Measurements from ENCODE around the gene HTT-AS.
"Not testable (repeated sequence)": the region's sequence is repeated elsewhere in the genome, so short reads cannot be mapped to it uniquely, and the experiment has no call there.

HTT-AS gene

GRCh38 chr4:3074078-3074845 lies at the start of gene HTT-AS, which contains the start of gene HTT:
HTT-AS (minus strand) TSS chr4:3074538.
HTT (plus strand) TSS chr4:3074681; CDS start chr4:3074826, 145 bp downstream.
- DNase-seq: peak; percentile 82

- no peak for DNase-seq
Measured at GRCh38 chr4:3123181-3123671, 48.9 kb upstream of the HTT-AS start.

DNA sequence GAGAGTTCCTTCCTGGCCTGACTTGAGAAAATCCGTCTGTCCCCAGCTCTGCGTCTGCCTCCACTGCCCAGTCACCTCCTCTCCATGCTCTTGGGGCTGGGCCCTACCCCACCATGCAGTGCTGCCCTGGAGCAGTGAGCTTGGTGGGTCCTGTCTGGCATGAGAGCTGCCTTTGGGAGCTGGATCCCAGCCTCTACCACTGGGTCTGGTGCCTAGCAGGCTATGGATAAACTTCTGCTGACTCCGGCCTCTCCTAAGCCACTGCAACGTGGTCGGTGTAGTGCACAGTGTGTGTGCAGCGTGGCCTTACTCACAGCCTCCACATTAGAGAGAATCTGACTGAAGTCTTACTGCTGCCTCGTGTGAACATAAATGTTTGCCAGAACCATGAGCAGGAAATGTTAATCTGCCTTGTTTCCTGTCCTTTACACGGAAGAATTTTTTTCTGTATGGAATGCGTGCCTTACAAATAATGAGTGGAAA lies 47.8 kb upstream of the HTT-AS start:
- no peak for DNase-seq

DNA sequence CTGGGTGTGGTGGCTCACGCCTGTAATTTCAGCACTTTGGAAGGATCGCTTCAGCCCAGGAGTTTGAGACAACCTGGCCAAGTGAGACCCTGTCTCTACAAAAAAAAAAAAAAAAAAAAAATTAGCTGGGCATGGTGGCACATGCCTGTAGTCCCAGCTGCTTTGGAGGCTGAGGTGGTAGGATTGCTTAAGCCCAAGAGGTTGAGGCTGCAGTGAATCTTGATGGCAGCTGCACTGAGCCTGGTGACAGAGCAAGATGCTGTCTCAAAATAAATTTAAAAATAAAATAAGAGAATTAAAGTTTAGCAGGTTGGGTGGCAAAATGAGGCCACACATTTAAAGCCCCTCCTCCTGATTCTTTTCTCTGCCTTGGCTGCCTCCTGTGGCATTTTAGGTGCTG lies 47.3 kb upstream of the HTT-AS start:
- DNase-seq: no peak

GRCh38 chr4:3121110-3121509 lies 46.8 kb upstream of the HTT-AS start:
- DNase-seq: no peak

GRCh38 chr4:3119464-3119863 lies 45.1 kb upstream of the HTT-AS start:
- no peak for DNase-seq

GRCh38 chr4:3118312-3118711 lies 44.0 kb upstream of the HTT-AS start:
- DNase-seq: no peak

DNA sequence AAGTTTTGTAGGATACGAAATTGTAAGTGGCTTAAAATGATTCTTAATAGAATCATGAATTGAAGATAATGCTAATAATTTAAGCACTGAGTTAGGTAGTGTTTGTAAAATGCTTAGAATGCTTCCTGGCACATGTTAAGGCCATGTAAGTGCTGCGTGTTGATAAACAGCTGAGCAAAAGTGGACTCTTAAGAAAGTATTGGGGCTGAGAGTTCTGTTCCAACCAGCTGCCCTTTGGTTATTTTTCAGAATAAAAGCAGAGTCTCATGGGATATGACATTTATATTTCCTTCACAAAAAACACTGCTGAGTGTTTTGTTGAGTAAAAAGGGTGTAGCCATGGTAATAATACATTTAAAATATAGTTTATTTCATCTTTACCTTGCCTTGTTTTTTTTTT lies 42.6 kb upstream of the HTT-AS start:
- no peak for DNase-seq

GRCh38 chr4:3115637-3116270 lies 41.4 kb upstream of the HTT-AS start:
- no peak for DNase-seq

DNA sequence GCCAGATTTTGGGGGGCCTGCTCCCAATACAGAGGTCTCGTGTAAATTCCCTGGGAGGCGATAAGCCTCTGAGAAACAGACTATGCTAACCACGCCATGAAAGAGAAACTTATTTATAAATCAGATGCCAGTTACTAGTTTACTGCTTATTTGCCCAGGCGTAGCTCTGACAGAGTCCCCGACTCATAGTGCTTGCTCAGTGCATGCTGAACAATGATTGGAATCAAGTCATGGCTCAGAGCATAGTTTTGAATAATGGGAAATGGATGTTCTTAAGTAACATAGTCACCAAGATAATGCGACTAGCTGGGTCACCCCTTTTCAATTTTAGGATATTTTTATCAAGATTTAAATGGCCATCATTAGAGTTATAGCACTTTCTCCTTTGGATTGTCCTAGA lies 40.0 kb upstream of the HTT-AS start:
- DNase-seq: no peak

DNA sequence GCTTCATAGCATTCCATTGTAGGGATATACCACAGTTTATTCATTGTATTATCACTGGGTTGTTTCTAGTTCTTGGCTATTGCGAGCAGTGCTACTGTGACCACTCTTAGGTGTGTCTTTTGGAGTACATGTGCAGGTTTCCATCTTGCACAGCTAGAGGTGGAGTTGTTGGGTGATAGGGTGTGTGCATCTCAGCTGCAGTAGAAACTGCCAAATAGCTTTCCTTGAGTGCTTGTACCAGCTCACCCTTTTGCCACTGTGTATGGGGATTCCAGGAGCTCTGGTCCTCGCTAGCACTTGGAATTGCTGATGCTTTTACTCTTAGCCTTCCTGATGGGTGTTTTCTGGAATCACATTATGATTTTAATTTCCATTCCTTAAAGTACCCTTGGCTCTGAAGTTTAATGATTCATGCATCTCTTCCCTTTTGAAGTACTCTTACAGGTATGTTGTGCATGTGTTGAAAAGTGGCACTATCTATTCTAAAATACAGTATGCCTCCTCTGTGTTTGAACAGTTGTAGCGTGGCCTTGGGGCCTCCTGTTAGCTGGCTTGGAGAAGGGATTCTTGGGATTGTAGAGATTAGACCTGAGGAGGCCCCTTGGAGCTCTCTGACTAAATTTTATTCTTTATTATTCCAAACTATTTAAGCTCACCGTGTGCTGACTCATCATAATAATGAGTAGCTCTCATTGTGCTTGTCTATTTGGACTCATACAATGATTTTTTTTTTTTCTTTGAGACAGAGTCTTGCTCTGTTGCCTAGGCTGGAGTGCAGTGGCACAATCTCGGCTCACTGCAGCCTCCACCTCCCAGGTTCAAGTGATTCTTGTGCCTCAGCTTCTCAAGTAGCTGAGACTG lies 38.5 kb upstream of the HTT-AS start:
- no peak for DNase-seq

DNA sequence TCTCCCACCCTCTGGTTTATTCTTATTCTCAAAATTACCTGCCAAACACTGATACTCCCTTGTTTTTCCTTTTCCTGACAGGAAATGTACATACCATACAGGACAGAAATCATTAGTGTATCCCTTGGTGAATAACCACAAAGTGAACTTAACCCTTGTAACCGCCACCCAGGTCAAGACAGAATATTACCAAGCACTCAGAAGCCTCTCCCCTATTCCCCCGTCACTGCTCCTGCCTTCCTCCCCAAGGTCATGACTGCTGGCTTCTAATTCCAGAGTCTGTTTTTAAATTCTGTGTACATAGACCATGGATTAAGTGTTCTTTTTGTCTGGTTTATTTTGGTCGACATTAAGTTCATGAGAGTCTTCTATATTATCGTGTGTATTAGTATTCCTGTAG lies 37.9 kb upstream of the HTT-AS start:
- no peak for DNase-seq

DNA sequence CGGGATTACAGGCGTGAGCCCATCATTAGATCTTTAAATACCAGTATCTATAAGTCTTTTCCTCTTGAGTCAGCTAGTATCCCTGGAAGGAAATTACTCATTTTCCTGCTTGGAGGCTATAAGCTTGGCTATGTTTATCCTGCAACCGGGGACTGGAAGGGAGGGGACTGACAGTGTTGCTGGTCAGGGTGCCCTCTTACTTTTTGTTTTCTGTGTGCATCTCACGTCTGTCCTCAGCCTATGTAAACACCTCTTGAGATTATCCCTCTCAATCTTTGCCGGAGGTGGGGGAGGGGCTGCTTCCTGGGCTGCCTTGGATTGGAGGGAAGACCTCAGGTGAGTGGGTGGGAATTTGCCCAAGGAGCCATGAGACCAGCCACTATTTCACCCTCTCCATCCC lies 37.1 kb upstream of the HTT-AS start:
- DNase-seq: peak; percentile 59

DNA sequence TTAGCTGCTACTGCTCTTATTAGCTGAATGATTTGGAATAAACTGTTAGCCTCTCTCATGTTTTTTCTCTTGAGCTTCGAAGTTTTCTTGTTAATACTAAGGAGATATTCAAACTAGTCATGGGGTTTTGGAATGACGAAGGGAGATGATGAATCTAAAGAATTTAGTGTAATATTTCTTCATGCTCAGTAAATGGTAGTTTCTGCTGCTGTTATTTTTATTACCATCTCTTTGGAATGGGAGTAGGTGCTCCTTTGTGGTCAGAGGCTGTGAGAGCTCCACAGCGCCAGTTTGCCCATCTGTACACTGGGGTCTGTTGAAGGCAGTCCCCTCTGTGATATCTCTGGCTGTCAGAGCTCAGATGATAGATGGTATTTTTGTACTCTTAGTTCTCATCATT lies 33.9 kb upstream of the HTT-AS start:
- DNase-seq: no peak

- DNase-seq: no peak
Measured at GRCh38 chr4:3107691-3108121, 33.4 kb upstream of the HTT-AS start.

DNA sequence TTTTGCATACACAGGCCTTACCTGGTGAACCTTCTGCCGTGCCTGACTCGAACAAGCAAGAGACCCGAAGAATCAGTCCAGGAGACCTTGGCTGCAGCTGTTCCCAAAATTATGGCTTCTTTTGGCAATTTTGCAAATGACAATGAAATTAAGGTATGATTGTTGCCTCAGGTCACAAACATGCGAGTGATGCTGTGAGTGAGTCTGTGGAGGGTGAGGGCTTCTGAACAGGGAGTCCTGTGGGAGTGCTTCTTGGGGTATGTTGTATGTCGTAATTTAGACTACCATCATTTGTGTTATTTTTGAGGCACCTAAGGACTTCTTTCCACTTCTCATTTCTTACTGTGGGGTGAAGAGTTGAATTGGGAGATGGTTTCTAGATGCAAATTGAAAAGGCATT lies 32.9 kb upstream of the HTT-AS start:
- no peak for DNase-seq

- DNase-seq: peak; percentile 82
Measured at GRCh38 chr4:3106339-3107186, 32.2 kb upstream of the HTT-AS start.

GRCh38 chr4:3098346-3098745 lies 24.0 kb upstream of the HTT-AS start:
- no peak for DNase-seq

DNA sequence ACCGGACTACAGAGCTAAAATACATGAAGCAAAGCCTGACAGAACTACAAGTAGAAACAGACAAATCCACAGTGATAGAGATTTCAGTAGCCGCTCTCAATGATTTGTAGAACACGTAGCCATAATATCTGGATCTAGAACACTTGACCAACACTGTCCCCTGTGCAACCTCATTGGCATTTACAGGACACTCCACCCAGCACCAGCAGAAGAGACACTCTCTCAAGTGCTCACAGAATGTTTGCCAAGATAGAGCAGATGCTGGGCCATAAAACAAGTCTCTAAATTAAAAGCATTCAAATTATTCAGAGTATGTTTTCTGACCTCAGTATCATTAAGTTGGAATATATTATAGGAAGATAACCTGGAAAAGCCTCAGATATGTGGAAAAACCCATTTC lies 21.9 kb upstream of the HTT-AS start:
- DNase-seq: no peak

DNA sequence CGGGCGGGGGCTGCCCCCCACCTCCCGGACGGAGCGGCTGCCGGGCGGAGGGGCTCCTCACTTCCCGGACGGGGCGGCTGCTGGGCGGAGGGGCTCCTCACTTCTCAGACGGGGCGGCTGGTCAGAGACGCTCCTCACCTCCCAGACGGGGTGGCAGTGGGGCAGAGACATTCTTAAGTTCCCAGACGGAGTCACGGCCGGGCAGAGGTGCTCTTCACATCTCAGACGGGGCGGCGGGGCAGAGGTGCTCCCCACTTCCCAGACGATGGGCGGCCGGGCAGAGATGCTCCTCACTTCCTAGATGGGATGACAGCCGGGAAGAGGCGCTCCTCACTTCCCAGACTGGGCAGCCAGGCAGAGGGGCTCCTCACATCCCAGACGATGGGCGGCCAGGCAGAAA lies 20.4 kb upstream of the HTT-AS start:
- DNase-seq: not testable (repeated sequence)

- DNase-seq: no peak
Measured at GRCh38 chr4:3091464-3091863, 17.1 kb upstream of the HTT-AS start.

DNA sequence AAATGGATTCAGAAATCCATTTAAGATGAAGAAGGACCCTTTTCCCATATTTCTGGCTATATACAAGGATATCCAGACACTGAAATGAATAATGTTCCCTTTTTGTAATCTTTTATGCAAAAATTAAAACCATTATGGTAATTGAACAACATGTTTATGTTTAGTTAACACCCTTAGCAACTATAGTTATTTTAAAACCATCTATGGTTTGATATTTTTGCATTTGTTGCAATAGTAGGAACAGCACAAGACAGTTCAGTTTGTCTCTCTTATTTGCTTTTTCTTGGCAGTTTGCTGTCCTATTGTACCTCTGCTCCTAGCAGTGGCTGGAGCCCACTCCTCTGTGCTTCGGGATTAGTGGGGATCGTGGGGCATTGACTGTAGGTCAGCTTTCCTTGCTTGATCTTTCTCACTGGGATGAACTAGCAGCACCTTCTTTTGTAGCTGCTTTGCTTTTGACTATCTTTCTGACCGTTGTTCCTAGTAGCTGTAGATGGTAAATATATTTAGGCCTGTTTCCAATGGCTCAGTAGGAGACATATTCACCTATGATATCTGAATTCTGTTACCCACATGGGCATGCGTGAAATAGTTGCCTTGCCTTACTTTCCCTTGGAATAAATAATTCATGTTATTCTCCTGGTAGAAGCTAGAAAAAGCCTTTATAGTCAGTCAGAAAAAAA lies 12.9 kb upstream of the HTT-AS start:
- no peak for DNase-seq

All from 8988T (cell line).